Measurements from ENCODE around the gene AGTR2.
"Not testable (repeated sequence)": the region's sequence is repeated elsewhere in the genome, so short reads cannot be mapped to it uniquely, and the experiment has no call there.

The AGTR2 gene

GRCh38 chrX:116170511-116170910 is at the start of gene AGTR2:
Gene AGTR2, plus strand, starts transcription at chrX:116170744. Its CDS starts 1,537 bp downstream, at chrX:116172281.
- no peak for DNase-seq

- no peak for DNase-seq
Measured at GRCh38 chrX:116135277-116135676, 35.3 kb upstream of the AGTR2 start.

GRCh38 chrX:116141270-116141669 is 29.3 kb upstream of the AGTR2 start:
- DNase-seq = not testable (repeated sequence)

- no peak for DNase-seq
Measured at GRCh38 chrX:116142976-116143375, 27.6 kb upstream of the AGTR2 start.

GRCh38 chrX:116172976-116173375 is 2.4 kb downstream of the AGTR2 start:
- no peak for DNase-seq

- no peak for DNase-seq
Measured at GRCh38 chrX:116181300-116181699, 10.8 kb downstream of the AGTR2 start.

- DNase-seq = no peak
Measured at GRCh38 chrX:116185163-116185562, 14.6 kb downstream of the AGTR2 start.

- no peak for DNase-seq
Measured at GRCh38 chrX:116194649-116195048, 24.1 kb downstream of the AGTR2 start.

- DNase-seq = no peak
Measured at GRCh38 chrX:116198235-116198634, 27.7 kb downstream of the AGTR2 start.

GRCh38 chrX:116198810-116199209 is 28.3 kb downstream of the AGTR2 start:
- no peak for DNase-seq

GRCh38 chrX:116204932-116205331 is 34.4 kb downstream of the AGTR2 start:
- no peak for DNase-seq

- no peak for DNase-seq
Measured at GRCh38 chrX:116213262-116213661, 42.7 kb downstream of the AGTR2 start.

GRCh38 chrX:116217080-116217479 is 46.5 kb downstream of the AGTR2 start:
- DNase-seq = not testable (repeated sequence)

All from CD4-positive, alpha-beta T cell treated with Interleukin-1 beta for 1 hour (primary cell).